Measurements from ENCODE around the gene TSPAN14. TPM values are rescaled to one million over a fixed set of nuclear protein-coding genes. Genes with fewer than 3 reads are reported as not detected.

TSPAN14 gene
- total and polyA plus RNA-seq, 4 donors: 19.8 to 82.5 (median 55.6) TPM

DNA sequence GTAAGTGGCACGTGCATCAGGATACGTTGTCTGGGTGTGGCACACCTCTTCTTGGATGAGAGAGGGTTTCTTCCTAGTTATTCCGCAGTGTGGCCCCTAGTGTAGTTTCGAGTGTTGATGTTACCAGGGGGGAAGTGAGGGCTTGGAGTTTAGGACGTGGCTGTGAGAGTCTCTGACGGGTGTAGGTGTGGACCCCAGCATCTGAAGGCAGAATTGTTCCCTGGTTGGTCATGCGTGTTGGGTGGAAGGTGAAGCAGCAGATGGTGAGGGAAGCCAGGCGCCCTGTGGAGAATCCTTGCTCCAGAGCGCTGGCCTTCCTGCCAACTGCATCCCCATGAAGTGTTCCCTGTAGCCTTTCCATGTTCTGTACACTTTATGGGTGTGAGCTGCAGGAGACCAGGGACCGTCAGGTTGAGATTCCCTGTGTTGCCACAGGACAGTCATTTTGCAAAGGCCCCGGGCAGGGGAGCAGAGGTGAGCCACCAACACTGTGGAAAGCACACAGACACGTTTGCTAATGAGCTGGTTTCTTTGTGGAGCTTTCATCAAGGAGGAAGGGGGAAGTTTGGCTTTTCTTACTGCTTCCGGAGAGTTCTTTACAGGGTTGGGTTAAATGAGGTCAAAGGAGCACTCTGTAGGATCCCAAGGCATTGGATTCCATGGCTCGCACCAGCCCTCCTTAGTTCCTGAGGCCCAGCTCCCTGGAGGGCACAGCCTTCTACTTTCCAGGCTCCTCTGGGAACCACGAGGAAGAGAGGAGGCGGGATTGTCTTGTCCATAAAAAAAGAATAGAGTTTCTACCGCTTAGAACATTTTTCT lies 32.0 kb downstream of the TSPAN14 start:
- Histone ChIP-seq H3K36me3 (ENCODE audit: control insufficient read depth, insufficient read depth, low read length) (peaks cover 8% of the 10 kb centered on the region), H3K4me1 (ENCODE audit: control insufficient read depth, insufficient read depth, low read length) (peaks cover 23% of the 10 kb centered on the region), H3K27ac (ENCODE audit: low read depth, low read length) (no peak overlapping the region), H3K27me3 (ENCODE audit: control insufficient read depth, insufficient read depth, low read length) (no peaks in the 10 kb centered on the region), H3K9me3 (ENCODE audit: control insufficient read depth, insufficient read depth, low read length) (no peaks in the 10 kb centered on the region), H3K4me3 (ENCODE audit: low read depth, low read length) (no peak overlapping the region)
- DNase-seq (ENCODE audit: low read depth in 4 of 6, low spot score in 6 of 6): no peak
- WGBS (ENCODE audit: insufficient coverage): 77% methylated on average over 12 of the region's 17 CpGs

DNA sequence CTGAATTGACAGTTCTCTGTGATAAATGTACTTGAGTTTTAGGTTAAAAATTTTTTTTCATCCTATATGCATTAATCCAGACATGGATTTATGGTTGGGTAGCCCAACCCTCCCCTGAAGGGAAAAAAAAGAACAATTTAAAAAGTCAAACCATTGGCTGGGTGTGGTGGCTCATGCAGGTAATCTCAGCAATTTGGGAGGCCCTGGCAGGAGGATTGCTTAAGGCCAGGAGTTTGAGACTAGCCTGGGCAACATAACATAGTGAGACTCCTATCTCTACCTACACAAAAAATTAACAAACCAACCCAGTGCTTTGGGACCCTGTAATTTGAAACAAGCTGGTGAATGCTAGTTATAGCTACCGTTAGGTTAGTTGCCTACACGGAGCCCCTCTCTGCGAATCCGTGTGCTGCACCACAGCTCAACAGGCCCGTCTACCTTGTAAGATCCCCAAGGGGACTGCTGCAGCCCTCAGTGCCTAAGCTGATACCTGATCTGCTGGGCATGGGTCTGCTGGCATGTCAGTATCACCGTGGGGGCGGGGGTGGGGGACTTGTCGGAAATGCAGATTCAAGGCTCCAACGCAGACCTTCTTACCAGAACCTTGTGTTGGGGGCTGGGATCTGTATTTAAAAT lies 32.8 kb downstream of the TSPAN14 start:
- Histone ChIP-seq H3K4me3 (ENCODE audit: low read depth, low read length) (no peak overlapping the region), H3K27me3 (ENCODE audit: control insufficient read depth, insufficient read depth, low read length) (no peaks in the 10 kb centered on the region), H3K36me3 (ENCODE audit: control insufficient read depth, insufficient read depth, low read length) (peaks cover 14% of the 10 kb centered on the region), H3K27ac (ENCODE audit: low read depth, low read length) (no peak overlapping the region), H3K9me3 (ENCODE audit: control insufficient read depth, insufficient read depth, low read length) (no peaks in the 10 kb centered on the region), H3K4me1 (ENCODE audit: control insufficient read depth, insufficient read depth, low read length) (peaks cover 27% of the 10 kb centered on the region)
- WGBS (ENCODE audit: insufficient coverage): 83% methylated on average over 9 of the region's 9 CpGs
- DNase-seq (ENCODE audit: low read depth in 4 of 6, low spot score in 6 of 6): no peak

DNA sequence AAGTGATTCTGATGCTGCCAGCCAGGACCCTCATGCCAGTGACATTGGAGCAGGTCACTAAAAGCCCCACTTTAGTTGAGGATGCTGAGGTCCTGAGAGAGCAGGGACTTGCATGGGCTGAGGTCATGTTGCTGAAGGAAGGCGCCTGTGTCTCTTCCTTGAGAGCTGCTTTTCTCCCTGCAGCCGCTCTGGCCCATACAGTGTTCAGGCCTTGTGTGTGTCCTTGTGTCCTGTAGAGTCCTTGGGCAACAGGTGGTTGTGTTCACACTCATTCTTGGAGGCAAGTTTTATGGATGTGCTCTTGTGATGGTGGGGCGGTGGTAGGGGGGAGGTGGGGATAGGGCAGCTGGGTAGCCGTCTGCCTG lies 33.3 kb downstream of the TSPAN14 start:
- WGBS (ENCODE audit: insufficient coverage): 86% methylated on average over 4 of the region's 4 CpGs
- Histone ChIP-seq H3K4me3 (ENCODE audit: low read depth, low read length) (no peak overlapping the region), H3K27me3 (ENCODE audit: control insufficient read depth, insufficient read depth, low read length) (no peaks in the 10 kb centered on the region), H3K9me3 (ENCODE audit: control insufficient read depth, insufficient read depth, low read length) (no peaks in the 10 kb centered on the region), H3K36me3 (ENCODE audit: control insufficient read depth, insufficient read depth, low read length) (peaks cover 16% of the 10 kb centered on the region), H3K27ac (ENCODE audit: low read depth, low read length) (no peak overlapping the region), H3K4me1 (ENCODE audit: control insufficient read depth, insufficient read depth, low read length) (peaks cover 27% of the 10 kb centered on the region)
- no peak for DNase-seq (ENCODE audit: low read depth in 4 of 6, low spot score in 6 of 6)

DNA sequence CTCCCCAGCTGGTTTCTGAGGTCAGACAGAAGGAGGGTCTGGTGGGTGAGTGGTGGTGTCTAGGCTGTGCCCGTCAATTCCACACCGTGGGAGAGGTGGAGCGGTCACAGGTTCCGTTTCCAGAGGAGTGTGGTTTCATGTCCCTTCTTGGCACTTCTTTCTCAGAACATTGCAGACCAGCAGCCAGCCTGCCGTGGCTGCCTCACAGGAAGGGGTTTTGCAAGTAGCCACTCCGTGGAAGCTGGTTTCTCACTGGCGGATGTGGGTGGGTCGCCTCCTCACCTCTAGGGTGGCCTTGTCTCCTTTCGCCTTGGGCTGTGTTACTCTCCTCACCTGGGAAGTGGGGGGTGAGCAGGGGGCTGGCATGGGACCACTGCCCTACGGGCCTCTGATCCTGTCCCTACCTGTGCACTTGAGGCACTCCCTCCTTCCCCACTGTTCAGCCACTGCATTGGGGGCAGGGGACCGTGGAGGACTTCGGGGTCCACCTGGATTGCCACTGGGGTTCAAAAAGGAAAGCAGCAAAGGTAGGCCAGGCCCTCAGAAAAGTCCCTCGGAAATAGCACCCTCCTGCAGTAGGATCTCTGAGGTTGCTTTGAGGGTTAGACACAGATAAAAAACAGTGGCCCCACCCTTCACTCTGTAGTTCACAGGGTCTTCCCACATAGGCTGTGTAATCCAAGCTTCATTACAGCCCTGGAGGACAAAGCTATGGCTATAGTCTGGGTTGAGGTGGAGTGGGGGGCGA lies 33.9 kb downstream of the TSPAN14 start:
- no peak for DNase-seq (ENCODE audit: low read depth in 4 of 6, low spot score in 6 of 6)
- Histone ChIP-seq H3K36me3 (ENCODE audit: control insufficient read depth, insufficient read depth, low read length) (peaks cover 18% of the 10 kb centered on the region), H3K4me3 (ENCODE audit: low read depth, low read length) (no peak overlapping the region), H3K9me3 (ENCODE audit: control insufficient read depth, insufficient read depth, low read length) (no peaks in the 10 kb centered on the region), H3K4me1 (ENCODE audit: control insufficient read depth, insufficient read depth, low read length) (peaks cover 27% of the 10 kb centered on the region), H3K27ac (ENCODE audit: low read depth, low read length) (no peak overlapping the region), H3K27me3 (ENCODE audit: control insufficient read depth, insufficient read depth, low read length) (no peaks in the 10 kb centered on the region)
- 77% methylated on average over 12 of the region's 14 CpGs for WGBS (ENCODE audit: insufficient coverage)

DNA sequence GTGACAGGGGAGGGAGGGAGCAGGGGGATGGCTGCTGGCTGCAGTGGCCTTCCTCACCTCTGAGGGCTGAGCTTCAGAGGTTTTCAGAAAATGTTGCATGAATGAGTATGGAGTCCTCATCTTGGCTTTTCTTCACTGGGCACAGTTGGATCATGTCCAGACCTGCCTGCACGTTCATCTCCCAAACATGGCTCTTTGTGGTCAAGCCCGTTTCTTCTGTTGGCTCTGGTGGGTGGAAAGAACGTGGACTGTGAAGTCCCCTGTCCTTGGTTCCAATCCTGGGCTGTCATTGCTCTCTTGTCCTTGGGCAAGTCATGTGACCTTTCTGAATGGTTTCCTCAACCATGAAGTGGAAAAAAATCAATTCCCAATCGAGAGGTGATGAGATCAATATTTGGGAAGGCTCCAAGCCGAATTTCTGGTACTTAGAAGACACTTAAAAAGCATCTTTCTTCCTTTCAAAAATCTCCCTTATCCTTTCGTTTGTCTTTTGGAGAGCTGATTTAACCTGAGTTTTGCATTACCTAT lies 34.5 kb downstream of the TSPAN14 start:
- H3K4me3 ChIP-seq (ENCODE audit: low read depth, low read length): no peak overlapping the region
- H3K9me3 ChIP-seq (ENCODE audit: control insufficient read depth, insufficient read depth, low read length): no peaks in the 10 kb centered on the region
- H3K27ac ChIP-seq (ENCODE audit: low read depth, low read length): no peak overlapping the region
- peaks cover 27% of the 10 kb centered on the region for H3K4me1 ChIP-seq (ENCODE audit: control insufficient read depth, insufficient read depth, low read length)
- peaks cover 18% of the 10 kb centered on the region for H3K36me3 ChIP-seq (ENCODE audit: control insufficient read depth, insufficient read depth, low read length)
- no peak for DNase-seq (ENCODE audit: low read depth in 4 of 6, low spot score in 6 of 6)
- WGBS (ENCODE audit: insufficient coverage): 70% methylated on average over 2 of the region's 6 CpGs
- no peaks in the 10 kb centered on the region for H3K27me3 ChIP-seq (ENCODE audit: control insufficient read depth, insufficient read depth, low read length)

DNA sequence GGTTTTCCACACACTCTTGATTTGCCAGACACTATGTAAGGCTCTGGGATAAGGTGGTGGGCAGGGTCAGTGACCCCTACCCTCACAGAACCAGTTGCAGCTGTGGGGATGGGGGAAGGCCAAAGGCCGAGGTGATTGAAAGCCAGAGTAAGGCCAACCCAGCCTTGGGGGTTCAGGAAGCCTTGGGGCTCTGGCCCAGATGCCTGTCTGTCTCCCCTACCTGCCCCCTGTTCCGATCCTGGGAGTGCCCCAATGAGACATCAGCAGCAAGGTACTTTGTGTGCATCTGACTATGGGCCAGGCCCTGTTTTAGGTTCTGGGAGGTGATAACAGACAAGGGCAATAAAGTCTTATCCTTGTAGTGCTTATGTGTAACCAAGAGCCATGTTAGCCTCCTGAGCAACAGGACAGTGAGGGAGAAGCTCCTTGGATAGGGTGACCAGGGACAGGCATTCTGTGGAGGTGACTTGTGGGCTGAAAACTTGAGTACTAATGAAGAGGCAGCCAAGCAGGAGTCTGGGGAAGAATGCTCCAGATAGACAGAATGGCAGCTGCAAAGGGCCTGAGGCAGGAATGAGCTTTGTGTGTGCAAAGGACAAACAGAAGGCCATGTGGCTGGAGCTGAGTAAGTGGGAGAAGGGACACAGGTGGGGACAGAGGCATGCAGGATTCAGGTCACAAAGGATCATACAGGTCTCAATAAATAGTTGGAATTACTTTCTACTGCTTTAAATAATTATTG lies 35.4 kb downstream of the TSPAN14 start:
- 90% methylated on average over 2 of the region's 2 CpGs for WGBS (ENCODE audit: insufficient coverage)
- DNase-seq (ENCODE audit: low read depth in 4 of 6, low spot score in 6 of 6): no peak

DNA sequence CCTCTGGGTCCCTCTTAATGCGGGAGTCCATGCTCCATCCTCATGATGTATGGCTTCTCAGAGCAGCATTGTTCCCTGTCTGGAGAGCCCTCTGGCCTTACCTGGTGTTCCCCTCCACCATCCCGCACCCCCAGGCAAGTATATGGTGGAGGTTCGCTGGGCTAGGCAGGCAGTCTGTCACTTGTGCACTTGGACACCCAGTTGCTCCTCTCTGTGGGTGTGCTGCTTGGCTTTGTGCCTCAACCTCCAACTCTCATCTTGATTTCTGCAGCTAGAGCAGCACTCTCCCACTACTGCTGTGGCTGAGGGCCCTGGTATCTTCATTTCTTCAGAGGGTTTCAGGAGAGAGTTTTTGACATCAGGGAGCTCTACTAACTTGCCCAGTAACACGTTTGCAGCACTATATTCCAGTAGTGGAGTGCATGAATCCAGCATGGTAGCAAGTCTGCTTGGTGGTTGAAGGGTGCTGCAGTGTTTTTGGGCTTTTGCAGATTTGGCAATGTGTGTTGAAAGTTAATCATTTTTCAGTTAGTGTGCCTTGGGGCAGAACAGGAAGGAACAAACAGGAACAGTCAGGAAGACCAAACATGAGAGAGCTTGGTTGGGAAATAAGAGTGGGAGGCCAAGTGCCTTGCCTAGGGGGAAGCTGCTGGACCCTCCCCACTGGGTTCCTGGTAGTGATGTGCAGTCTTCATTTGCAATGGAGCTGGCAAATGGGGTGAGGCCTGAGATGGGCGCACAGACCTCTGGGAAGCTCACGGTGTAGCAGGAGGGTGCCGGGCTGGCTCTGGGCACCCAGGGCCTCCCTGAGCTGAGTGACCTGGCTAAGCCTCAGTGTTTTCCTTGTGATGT lies 37.4 kb downstream of the TSPAN14 start:
- Histone ChIP-seq H3K4me1 (ENCODE audit: control insufficient read depth, insufficient read depth, low read length) (peaks cover 19% of the 10 kb centered on the region), H3K4me3 (ENCODE audit: low read depth, low read length) (no peak overlapping the region), H3K27ac (ENCODE audit: low read depth, low read length) (no peak overlapping the region), H3K27me3 (ENCODE audit: control insufficient read depth, insufficient read depth, low read length) (no peaks in the 10 kb centered on the region), H3K9me3 (ENCODE audit: control insufficient read depth, insufficient read depth, low read length) (no peaks in the 10 kb centered on the region), H3K36me3 (ENCODE audit: control insufficient read depth, insufficient read depth, low read length) (peaks cover 18% of the 10 kb centered on the region)
- whole genome bisulfite sequencing (ENCODE audit: insufficient coverage): 94% methylated on average over 7 of the region's 7 CpGs
- no peak for DNase-seq (ENCODE audit: low read depth in 4 of 6, low spot score in 6 of 6)

More for the DNA sequence above, 35.4 kb downstream of the TSPAN14 start:
- H3K27ac ChIP-seq (ENCODE audit: low read depth, low read length): no peak overlapping the region
- H3K36me3 ChIP-seq (ENCODE audit: control insufficient read depth, insufficient read depth, low read length): peaks cover 18% of the 10 kb centered on the region
- H3K27me3 ChIP-seq (ENCODE audit: control insufficient read depth, insufficient read depth, low read length): no peaks in the 10 kb centered on the region
- peaks cover 27% of the 10 kb centered on the region for H3K4me1 ChIP-seq (ENCODE audit: control insufficient read depth, insufficient read depth, low read length)
- H3K9me3 ChIP-seq (ENCODE audit: control insufficient read depth, insufficient read depth, low read length): no peaks in the 10 kb centered on the region
- no peak overlapping the region for H3K4me3 ChIP-seq (ENCODE audit: low read depth, low read length)

DNA sequence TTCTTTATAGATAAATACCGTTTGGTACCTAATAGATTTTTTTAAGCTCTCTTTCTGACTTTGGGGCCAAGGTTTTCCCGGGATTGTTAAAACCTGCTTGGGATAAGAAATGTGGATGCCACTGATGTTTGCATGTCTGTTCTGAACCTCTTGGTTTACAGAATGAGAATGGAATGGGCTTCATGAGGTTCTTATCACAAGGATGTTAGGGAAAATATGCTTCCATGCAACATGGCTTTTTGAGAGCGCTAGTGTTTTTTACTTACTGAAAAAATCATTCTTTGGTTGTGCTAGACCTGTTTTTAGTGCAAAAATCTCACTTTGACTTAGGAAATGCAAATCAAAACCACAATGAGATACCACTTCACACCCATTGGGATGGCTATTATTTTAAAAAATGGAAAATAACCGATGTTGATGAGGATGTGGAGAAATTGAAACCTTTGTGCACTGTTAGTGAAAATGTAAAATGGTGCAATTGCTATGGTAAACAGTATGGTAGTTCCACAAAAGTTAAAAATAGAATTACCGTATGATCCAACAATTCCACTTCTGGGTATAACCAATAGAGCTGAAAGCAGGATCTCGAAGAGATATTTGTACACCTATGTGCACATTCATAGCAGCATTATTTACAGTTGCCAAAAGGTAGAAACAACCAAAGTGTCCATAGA lies 38.9 kb downstream of the TSPAN14 start:
- WGBS (ENCODE audit: insufficient coverage): 100% methylated on average over 1 of the region's 6 CpGs
- Histone ChIP-seq H3K36me3 (ENCODE audit: control insufficient read depth, insufficient read depth, low read length) (peaks cover 17% of the 10 kb centered on the region), H3K4me3 (ENCODE audit: low read depth, low read length) (no peak overlapping the region), H3K27me3 (ENCODE audit: control insufficient read depth, insufficient read depth, low read length) (no peaks in the 10 kb centered on the region), H3K27ac (ENCODE audit: low read depth, low read length) (no peak overlapping the region), H3K9me3 (ENCODE audit: control insufficient read depth, insufficient read depth, low read length) (peaks cover 1% of the 10 kb centered on the region), H3K4me1 (ENCODE audit: control insufficient read depth, insufficient read depth, low read length) (peaks cover 15% of the 10 kb centered on the region)
- DNase-seq (ENCODE audit: low read depth in 4 of 6, low spot score in 6 of 6): no peak
